GM18520 (cell line): ENCODE data around the gene DEPDC1B.
"Not testable (repeated sequence)": the region's sequence is repeated elsewhere in the genome, so short reads cannot be mapped to it uniquely, and the experiment has no call there.

ENCODE experiments used
- ATAC-seq: cut with Tn5 transposase; IDR thresholded peaks from one replicate; pipeline ENCODE4 v1.9.1; 2021; ENCODE audit not compliant: unreplicated experiment

The DEPDC1B gene

GRCh38 chr5:60590172-60590571 is 109.8 kb downstream of the DEPDC1B start:
- no peak for ATAC-seq

- ATAC-seq, result not testable (repeated sequence)
Measured at GRCh38 chr5:60587312-60587711, 112.7 kb downstream of the DEPDC1B start.

- ATAC-seq, result no peak
Measured at GRCh38 chr5:60586307-60586901, 113.6 kb downstream of the DEPDC1B start.

GRCh38 chr5:60585618-60586017 is 114.3 kb downstream of the DEPDC1B start:
- ATAC-seq, result no peak

GRCh38 chr5:60584304-60584703 is 115.7 kb downstream of the DEPDC1B start:
- no peak for ATAC-seq

GRCh38 chr5:60583616-60584015 is 116.3 kb downstream of the DEPDC1B start:
- no peak for ATAC-seq

- ATAC-seq, result no peak
Measured at GRCh38 chr5:60578315-60578714, 121.7 kb downstream of the DEPDC1B start.

- ATAC-seq, result no peak
Measured at GRCh38 chr5:60577116-60577515, 122.8 kb downstream of the DEPDC1B start.

GRCh38 chr5:60576425-60576824 is 123.5 kb downstream of the DEPDC1B start:
- no peak for ATAC-seq

GRCh38 chr5:60568646-60569045 is 131.3 kb downstream of the DEPDC1B start:
- no peak for ATAC-seq

- ATAC-seq, result no peak
Measured at GRCh38 chr5:60563696-60564324, 136.2 kb downstream of the DEPDC1B start.

- not testable (repeated sequence) for ATAC-seq
Measured at GRCh38 chr5:60553291-60553690, 146.7 kb downstream of the DEPDC1B start.

GRCh38 chr5:60551829-60552228 is 148.1 kb downstream of the DEPDC1B start:
- ATAC-seq, result no peak

- no peak for ATAC-seq
Measured at GRCh38 chr5:60551250-60551649, 148.7 kb downstream of the DEPDC1B start.

- no peak for ATAC-seq
Measured at GRCh38 chr5:60550311-60550710, 149.7 kb downstream of the DEPDC1B start.

GRCh38 chr5:60549841-60550240 is 150.1 kb downstream of the DEPDC1B start:
- no peak for ATAC-seq
